Stimulated activated CD8-positive, alpha-beta memory T cell treated with anti-CD3 and anti-CD28 coated beads, Interleukin-15, amount 100 ng/mL, for 24 hours (primary cell): ENCODE data around the gene SIGMAR1.

Experiments
- DNase-seq: peaks from one replicate; pipeline ENCODE4 v3.0.0-alpha.2; 2020; ENCODE audit warnings: low read depth

Gene SIGMAR1

DNA sequence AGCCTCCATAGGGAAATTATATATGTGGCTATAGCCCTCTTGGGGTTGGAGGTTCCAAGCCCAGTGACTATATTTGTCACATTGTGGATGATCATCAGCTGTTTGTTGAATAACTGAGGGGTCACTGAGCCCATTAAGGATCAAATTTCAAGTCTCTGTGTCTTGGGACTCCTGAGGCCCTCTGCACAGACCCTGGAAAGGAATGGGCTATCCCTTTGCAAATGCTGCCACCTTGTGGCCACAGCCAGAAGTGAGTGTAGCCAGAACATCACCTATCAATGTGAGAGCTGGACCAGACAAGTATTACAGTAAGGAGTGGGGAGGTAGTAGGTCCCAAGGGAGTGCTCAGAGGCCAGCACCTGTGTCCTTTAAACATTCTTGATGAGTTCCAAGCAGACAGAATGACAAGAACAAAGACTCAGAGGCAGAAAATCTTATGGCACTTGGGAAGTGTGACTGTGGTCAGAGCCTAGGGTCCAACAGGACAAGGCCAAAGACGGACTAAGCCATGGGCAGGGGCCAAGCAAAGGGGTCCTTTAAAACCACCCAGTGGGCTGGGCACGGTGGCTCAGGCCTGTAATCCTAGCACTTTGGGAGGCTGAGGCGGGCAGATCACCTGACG is 33.9 kb downstream of the SIGMAR1 start:
- DNase-seq: peak; percentile 73

DNA sequence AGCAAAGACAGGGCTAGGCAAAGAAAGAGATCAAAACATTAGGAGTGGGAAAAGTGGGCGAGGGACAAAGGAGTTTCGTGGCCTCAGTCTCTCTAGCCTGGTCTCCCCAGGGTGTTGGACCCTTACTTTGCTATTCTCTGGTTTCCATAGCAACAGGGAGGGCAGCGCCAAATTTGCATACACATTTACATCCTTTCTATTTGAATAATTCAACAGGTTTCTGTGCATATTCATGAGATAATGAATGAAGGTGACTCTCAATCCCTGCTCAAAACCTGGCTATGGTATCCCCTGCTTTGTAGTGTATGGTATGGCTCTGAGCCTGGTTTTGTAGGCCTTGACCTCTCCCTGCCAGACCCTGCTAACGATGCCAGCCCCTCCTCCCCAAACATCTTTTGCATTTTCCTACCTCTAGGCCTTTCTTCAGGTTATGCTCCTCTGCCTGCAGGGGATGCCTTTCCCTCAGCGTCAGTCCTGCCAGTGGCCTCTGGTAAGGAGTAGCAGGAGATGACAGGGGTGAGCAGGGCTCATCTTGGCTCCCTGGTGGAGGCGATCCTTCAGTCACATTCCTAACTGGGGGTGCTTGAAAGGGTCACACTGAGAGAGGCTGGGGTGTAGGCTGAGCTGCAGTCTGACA is 35.5 kb downstream of the SIGMAR1 start:
- DNase-seq: no peak

DNA sequence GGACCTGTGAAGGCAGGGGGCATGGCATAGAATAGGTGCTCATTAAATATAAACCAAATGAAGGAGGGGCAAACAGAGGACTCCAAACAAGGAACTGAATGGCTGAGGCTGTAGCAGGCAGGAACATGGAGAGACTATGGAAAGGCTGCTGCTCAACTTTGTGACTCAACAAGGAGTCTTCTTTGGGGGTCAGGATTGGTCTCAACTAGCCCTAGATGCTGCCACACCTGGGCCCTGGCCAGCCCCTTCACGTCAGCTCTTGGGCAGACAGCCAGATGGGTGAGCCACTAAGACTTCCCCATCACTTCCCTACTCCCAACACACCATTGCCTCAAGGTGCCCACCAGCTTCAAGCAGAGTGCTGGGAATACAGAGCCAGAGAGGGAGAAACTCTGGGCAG is 36.7 kb downstream of the SIGMAR1 start:
- DNase-seq: no peak

DNA sequence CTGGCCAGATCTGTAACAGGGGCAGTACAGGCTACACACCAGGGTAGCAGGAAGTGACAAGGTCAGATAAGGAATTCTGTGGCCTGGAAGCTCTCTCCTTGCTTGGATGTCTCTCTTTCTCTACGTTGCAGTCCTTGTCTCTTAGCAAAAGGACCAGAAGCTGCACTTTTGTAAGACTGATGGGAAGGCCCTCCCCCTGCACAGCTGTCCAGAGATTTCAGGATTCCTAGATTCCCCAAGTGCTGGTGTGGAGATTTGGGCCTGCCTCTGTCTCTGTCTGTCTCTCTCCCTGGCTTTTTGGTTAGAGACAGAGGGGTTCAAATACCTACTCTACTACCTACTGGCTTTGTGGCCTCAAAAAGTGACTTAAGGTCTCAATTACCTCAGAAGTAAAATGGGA is 38.0 kb downstream of the SIGMAR1 start:
- DNase-seq: no peak

DNA sequence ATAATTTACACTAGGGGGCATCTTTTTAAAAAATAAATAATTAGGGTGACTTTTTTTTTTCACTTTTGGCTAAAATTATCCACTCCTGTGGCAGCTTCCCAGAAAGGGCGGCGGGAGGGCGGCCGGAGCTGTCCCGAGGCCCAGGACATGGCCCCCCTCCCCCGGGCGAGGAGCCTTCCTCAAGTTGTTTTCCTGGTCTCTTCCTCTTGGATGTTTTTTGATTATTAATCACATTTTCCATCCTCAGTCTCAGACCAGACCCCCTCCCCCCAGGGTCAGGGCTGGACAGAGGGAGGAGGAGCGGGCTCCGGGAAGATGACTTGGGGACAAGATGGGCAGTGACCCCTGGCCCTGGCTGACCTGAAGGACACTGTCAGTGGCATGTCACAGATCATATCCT is 43.4 kb downstream of the SIGMAR1 start:
- DNase-seq: no peak

DNA sequence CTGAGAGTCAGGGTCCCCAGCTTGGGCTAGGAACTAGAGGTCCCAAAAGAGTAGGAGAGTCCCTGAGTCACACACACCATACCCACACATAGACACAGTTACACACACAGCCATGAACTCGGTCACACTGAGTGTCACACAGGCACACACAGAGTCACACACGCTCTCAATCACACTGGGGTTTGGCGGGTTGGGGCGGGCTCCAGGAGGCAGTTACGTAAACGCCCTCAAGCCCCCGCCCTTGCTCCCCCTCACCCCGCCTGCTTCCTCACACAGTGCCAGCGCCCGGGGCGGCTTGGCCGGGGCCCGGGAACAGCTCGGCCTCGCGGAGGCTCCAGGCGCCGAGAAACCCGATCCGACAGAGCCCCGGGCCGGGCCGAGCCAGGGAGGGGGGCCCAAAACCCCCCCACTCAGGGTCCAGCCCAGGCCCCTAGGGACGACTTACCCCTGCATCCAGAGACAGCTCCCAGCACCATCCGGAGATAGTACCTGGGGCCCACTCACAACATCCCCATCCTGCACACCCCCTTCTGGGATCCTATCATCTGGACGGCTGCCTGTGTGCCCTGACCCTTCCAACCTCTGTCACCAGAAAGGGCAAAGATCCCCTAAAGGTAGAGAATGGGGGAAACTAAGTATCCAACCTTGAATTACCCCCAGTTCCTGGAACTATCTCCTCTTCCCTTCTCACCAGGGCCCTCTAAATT is 44.5 kb downstream of the SIGMAR1 start:
- DNase-seq: no peak

DNA sequence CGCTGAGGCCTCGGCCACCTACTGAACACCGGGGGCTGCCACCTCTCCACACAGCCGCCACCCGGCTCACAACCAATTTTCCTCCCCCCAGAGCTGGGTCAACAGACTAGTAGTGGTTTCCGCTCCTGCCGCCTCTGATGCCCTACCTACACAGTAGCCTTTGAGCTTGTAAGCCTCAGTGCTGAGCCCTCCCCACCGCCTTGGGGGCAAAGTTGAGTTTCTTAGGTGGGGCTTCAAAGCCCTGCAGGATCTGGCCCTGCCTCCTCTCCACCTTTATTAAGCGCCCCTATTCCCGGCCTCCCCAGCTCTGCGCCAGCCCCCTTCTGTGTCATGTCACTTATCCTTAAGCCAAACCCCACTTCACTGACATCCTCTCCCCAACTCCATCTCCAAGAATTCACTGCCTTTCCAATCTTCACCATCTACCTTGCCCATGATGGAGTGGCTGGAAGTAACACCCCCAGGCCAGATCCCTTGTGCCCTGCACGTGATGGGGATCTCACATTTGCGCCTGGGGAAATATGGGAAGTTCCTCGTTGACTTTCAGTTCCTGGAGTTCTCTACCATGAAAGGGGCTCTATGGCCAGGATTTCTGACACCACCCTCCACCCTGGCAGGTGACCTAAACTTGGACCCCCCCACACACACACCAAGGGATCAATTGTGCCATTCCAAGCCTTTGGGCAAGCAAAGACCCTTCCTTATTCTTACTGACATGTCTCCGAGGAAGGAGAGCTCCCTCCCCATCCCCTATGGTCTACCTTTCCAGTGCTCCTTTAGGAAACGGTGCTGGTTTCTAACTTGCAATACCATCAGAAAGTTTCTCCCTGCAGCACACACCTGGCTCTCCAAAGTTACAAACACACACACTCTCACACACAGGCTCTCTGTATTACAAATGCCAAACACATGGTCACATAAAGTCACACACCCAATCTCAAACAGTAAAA is 45.4 kb downstream of the SIGMAR1 start:
- DNase-seq: no peak

DNA sequence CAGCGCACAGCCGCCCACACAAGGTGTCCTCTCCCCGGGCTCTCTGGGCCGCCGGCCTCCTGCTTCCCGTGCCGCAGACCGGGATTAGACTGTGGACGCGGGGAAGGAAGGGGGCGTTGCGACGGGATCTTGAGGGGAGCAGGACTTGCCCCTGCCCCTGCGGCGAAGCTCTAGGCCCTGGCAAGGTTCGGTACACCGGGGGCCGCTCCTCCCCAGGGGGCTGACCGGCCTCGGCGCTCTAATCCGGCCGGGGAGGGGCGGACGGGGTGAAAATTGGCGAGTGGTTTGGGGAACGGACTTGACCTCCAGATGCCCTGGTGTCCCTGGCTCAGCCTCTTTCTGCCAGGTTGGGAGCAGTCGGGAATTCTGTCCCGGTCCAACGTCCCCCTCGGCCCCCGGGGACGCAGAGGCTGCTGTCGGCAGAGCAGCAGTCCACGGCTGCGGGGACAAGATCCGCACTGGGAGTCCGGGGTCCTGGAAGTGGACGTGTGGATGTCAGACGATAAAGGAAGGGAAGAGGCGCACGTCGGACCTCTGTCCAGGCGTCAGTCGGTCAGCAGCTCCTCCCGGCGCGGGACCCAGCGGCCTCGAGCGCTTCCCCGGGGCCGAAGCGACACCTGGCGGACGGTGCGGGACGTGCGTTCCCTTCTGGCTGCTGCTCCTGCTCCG is 46.2 kb downstream of the SIGMAR1 start:
- DNase-seq: peak; percentile 76

DNA sequence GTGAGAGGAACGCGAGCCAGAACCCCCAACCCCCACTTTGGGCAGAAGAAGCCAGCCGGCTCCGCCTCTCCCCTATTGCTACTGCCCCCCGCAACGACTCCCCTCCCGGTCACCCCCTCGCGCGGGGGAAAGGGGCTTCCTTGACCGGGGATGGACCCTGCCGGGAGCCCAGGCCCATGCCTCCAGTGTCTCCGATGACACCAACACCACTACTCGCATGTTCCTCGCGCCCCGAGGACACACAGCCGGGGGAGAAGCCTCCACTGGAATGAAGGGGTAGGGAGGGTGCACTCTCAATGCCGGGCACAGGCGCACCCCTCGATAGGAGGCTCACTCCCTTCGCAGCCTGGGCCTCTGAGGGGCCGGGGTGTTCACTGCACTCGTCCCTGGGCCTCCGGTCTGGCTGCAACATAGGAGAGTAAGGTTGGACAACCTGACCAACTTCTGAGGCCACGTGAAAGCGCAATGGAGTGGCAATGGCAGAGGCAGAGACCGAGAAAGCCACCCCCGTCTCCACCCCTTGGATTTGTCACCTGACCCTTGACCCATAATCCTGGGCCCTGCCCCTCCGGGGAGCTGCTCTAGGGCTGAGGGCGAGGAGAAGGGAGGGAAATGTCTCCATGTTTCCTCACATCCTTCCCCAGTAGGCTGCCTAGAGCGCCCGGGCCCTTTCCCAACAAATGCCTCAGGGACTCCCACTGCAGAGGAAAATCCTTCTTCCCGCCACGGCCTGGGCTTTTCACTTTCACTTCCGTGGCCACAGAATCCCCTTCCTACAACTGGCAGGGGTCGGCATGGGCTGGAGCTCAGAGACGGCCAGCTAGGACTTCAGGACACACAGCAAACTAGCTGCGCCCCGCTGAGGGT is 47.0 kb downstream of the SIGMAR1 start:
- no peak for DNase-seq

DNA sequence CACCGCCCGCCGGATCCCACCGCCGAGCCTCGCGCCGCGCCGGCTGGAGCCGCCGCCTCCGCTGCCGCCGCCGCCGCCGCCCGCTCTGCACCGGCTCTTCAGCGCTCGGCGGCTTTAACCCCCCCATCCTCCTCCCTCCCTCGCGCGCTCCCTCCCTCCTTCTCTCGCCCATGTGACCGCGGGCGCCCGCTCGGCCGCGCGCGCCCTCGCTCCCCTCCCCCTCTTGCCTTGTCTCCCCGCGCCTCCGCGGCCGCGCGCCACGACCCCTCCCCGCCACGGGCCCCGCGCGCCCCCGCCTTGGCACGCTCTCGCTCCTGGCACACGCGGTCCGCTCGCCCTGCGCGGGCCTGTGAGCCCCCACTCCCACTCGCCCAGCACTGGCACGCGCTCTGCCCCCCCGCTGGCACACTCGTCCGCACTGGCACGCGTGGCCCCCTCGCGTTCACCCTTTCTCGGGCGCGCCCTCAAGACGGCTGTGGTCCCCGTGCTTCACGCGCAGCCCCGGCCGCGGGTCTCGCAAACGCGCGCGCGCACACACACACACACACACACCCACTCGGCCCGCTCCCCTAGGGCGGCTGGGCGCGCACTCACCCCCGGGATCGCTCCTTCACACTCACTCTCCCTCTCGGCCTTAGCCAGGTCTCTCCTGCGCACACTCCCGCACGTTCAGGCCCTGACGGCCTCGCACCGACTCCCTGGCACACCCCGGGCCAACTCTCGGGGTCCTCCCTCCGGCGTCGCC is 47.8 kb downstream of the SIGMAR1 start, which contains the start of gene CNTFR:
Gene CNTFR, minus strand, starts transcription at position 89 of the 745 bp plus-strand sequence. CDS start 20,743 bp downstream, outside the sequence.
- no peak for DNase-seq

DNA sequence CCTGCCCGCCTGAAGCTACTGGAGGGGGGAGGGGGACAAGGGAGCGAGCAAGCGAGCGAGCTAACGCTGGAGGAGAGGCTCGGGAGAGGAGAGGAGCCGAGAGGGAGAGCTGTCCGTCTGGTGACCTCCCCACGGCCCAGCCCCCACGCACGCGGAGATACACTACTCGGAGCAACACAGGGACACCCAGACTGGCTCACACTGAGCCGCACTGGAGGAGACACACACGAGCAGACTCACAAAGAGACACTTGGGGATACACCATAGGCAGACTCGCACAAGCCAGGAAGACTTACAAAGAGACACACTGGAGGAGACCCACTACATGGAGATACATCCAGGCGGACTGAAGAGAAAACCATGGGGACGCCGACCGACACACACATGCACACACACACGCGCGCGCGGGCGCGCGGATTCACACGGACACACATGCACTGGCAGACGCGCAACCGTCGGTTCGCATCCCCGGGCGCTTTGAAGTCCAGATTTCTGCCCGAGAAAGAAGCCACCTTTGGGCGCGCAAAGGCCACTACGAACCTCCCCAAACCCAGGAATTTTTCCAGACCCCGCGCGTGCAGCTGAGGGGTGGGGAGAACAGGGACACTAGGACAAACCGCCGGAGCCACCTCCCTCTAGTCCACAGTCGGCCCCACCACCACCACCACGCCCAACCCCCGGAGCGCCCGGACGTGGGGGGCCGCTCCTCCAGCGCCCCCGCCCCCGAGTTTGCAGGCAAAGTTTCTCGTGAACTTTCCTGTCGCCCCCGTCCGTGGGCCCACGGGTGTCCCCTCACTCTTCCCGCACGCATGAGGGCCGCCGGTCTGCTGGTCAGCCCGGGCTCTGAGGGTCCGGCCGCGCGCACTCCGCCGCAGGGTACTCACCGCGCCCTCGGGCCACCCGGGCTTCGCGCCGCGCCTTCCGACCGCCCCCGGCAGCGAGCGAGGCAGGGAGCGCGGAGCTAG is 48.6 kb downstream of the SIGMAR1 start:
- no peak for DNase-seq

DNA sequence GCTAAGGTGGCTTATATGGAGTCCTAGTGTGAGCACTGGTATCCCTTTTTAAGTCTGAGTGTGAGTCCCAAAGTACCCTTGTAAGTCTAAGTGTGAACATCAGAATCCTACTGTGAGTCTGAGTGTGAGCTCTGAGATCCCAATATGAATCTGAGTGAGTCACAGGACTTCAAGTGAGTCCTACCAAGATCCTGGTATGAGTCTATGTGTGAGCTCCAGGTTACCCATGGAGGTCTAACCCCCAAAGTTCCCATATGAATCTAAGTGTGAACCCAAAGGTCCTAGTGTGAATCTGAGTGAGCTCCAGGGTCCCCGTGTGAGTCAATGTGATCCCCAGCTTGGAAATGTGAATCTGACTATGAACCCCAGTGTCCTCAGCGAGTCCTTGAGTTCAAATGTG is 50.3 kb downstream of the SIGMAR1 start:
- no peak for DNase-seq

DNA sequence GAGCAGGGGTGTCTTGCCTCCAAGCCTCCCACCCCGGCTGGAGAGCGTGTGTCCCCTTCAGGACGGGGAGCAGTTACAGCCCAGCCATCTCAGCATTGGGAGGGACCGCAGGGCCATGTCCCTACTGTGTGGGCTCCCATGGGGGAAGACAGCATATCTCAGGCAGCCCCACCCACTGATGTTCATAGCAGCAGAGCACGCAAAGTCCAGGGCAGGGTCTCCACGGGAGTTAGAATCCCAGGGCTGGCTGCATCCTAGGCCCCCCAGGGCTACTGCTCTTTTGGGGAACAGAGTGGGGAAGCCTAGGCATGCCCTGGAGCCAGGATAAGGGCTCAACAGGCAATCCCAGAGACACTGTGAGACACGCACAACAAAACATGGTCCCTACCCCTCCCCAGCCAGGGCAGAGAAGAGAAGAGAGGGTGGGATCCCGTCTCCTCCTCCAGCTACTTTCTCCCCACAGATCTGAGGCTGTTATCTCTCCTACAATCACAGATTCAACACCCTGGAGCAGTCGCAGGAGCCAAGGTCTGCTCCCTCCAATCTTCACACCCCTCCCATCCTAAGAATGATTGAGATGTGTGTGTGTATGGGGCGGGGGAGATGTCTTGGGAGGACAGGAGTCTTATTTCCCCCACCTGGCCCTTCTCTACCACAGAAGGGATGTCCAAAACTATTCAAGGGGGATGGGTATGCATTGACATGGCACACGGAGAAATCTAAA is 51.5 kb downstream of the SIGMAR1 start:
- DNase-seq: no peak

DNA sequence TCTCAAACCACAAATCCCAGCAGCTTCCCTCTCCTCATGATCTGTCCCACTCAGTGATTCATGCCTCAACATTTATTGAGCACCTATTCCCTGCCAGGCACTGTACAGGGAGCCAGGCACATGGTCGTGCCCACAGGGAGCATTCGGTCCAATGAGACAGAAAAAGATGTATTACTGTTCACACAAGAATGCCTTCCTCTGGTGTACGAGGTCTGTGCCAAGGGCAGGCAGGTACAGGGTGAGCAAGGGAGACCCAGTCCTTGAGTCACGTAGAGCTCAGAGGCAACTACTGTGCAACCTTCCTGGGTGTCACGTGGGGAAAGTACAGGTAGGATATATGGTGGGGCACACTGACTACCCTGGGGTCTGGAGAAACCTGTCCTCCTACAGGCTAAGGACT is 52.6 kb downstream of the SIGMAR1 start:
- DNase-seq: no peak
